Erythroblast (primary cell): ENCODE data around the gene LAMB4.

Experiments
- GATA1 ChIP-seq: IDR thresholded peaks from 2 replicates; pipeline ENCODE4 v1.6.1; 2011; ENCODE audit warnings: low read depth, mild to moderate bottlenecking, control low read depth, low read length, moderate library complexity
- POLR2A ChIP-seq: IDR thresholded peaks from 2 replicates; pipeline ENCODE4 v1.6.1; 2011; ENCODE audit warnings: mild to moderate bottlenecking, low read length

DNA sequence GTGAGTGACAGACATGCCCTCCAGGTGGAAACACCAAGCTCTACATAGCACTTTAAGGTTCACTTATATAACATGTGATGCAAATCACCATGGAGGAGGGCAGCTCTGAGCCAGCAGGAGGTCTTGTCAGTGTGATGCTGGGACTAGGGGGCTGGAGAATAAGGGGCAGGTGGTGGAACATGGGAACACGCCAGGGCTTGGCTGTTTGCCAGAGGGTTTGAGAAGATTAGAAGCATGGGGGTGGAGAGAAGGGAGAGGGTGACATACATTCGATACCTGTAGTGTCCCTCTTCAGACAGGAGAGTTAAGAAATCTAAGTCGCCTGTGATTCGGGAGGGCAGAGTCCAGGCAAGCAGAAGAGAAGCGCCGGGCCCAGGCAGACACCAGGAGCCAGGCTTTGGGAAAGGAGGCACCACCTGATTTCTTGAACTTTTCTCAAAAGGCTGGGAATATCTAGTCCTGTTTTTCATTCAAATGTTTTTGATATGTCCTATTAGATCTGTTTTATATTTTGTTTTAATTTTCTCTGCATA is 16.9 kb upstream of the LAMB4 start:
- no peak for TF ChIP-seq POLR2A
- no peak for TF ChIP-seq GATA1
